ENCODE results near the gene LIMS2. TPM values are rescaled to one million over a fixed set of nuclear protein-coding genes. Genes with fewer than 3 reads are reported as not detected.

LIMS2 gene
- total and polyA plus RNA-seq, 2 donors (not counting 3 experiments of a cell fraction or from before 2014, with no cell fraction given) = 48.3 to 55.6 TPM

- BruUV-seq (replicated peaks) = no TSS peak
- no peak for FAIRE-seq
- Histone ChIP-seq H3K9ac (replicated peaks; ENCODE audit: extremely low read depth, insufficient read depth, low read length) (no peak overlapping the region), H3K9me3 (replicated peaks; ENCODE audit: control insufficient read depth, insufficient read depth, low read length) (no peaks in the 10 kb centered on the region), H3K79me2 (ENCODE audit: control insufficient read depth, insufficient read depth, low read length) (no peaks in the 10 kb centered on the region), H3K4me3 (replicated peaks in 1 of 3; ENCODE audit: insufficient read depth in 1 of 3, low read depth in 1 of 3, low read length in 3 of 3) (no peak overlapping the region), H3K27me3 (ENCODE audit: control insufficient read depth in 2 of 2, insufficient read depth in 2 of 2, low read length in 2 of 2) (no peaks in the 10 kb centered on the region), H3K4me1 (ENCODE audit: control insufficient read depth, extremely low read depth, insufficient read depth, low read length) (no peaks in the 10 kb centered on the region), H3K4me2 (ENCODE audit: insufficient read depth, low read length) (no peak overlapping the region), H3K27ac (ENCODE audit: insufficient read depth, low read depth, low read length) (no peak overlapping the region), H2AFZ (ENCODE audit: low read depth, low read length) (no peak overlapping the region), H3K36me3 (ENCODE audit: control insufficient read depth in 2 of 2, extremely low read depth in 1 of 2, insufficient read depth in 2 of 2, low read length in 2 of 2) (no peaks in the 10 kb centered on the region), H3K9me1 (replicated peaks; ENCODE audit: control insufficient read depth, extremely low read depth, insufficient read depth, low read length) (no peaks in the 10 kb centered on the region), H4K20me1 (replicated peaks; ENCODE audit: control insufficient read depth, extremely low read depth, insufficient read depth, low read length) (no peaks in the 10 kb centered on the region)
- no peak for DNase-seq (ENCODE audit: low read depth, low spot score)
- no peak for TF ChIP-seq MAX (IDR thresholded peaks at IDR 0.05; ENCODE audit: insufficient read depth, insufficient read length)
- no peak for TF ChIP-seq JUN (IDR thresholded peaks at IDR 0.05; ENCODE audit: borderline replicate concordance, insufficient read depth, insufficient read length, low read depth)
- TF ChIP-seq FOS (IDR thresholded peaks at IDR 0.05; ENCODE audit: borderline replicate concordance, insufficient read depth, low read length) = no peak
- no peak for TF ChIP-seq POLR2AphosphoS5 (IDR thresholded peaks at IDR 0.05; ENCODE audit: insufficient read depth, low read depth, low read length)
- TF ChIP-seq, protein P1, sequence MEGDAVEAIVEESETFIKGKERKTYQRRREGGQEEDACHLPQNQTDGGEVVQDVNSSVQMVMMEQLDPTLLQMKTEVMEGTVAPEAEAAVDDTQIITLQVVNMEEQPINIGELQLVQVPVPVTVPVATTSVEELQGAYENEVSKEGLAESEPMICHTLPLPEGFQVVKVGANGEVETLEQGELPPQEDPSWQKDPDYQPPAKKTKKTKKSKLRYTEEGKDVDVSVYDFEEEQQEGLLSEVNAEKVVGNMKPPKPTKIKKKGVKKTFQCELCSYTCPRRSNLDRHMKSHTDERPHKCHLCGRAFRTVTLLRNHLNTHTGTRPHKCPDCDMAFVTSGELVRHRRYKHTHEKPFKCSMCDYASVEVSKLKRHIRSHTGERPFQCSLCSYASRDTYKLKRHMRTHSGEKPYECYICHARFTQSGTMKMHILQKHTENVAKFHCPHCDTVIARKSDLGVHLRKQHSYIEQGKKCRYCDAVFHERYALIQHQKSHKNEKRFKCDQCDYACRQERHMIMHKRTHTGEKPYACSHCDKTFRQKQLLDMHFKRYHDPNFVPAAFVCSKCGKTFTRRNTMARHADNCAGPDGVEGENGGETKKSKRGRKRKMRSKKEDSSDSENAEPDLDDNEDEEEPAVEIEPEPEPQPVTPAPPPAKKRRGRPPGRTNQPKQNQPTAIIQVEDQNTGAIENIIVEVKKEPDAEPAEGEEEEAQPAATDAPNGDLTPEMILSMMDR (IDR thresholded peaks at IDR 0.05; ENCODE audit: extremely low read depth in 1 of 2, insufficient read depth in 1 of 2, low read depth in 1 of 2, low read length in 2 of 2) = no peak
- no peak for TF ChIP-seq GATA2 (IDR thresholded peaks at IDR 0.05; ENCODE audit: insufficient read depth, insufficient read length, low read depth, low read length)
- TF ChIP-seq EZH2 (IDR thresholded peaks at IDR 0.05; ENCODE audit: borderline replicate concordance, low read depth, low read length, severe bottlenecking) = no peak
- TF ChIP-seq POLR2A (IDR thresholded peaks at IDR 0.05; ENCODE audit: low read depth, low read length) = no peak
- TF ChIP-seq MYC (IDR thresholded peaks at IDR 0.05; ENCODE audit: low read depth, low read length) = no peak
- ChIA-PET POLR2A (no interaction called here), CTCF (interaction anchor here (1.7 to 6.2 kb wide), 5 partner anchors 44 to 102 kb away, joined by 3 to 424 read pairs (median 151); partner anchors contain the start of gene LIMS2)
- dilution Hi-C loops (cut with MboI; ENCODE audit: extremely low pct_ligation_motif_present, low sequenced_read_pairs) (no loop called here), intact Hi-C loops (cut with micrococcal nuclease) (loop anchor here (5.0 to 10.0 kb wide), 2 partner anchors 219 to 261 kb away; partner anchors contain the start of genes POLR2D and WDR33)
These were observed 81.9 kb downstream of the LIMS2 start for GRCh38 chr2:127593228-127594115.
